Ovary (tissue), 9 donors: Measurements from ENCODE around the gene KLK15. TPM values are rescaled to one million over a fixed set of nuclear protein-coding genes. Genes with fewer than 3 reads are reported as not detected.

Source experiments
- DNase-seq, 5 donors: peaks; one replicate each; pipeline ENCODE4 v3.0.0-alpha.2; 2019 to 2020
- H3K27ac ChIP-seq, 2 donors: fragments of 200-600 bp; one replicate each; pipeline versions ENCODE4 v1.5.1 to v1.8.0; 2019 to 2022
- H3K27me3 ChIP-seq: fragments of 200-600 bp; one replicate; pipeline ENCODE4 v1.8.0; 2022
- H3K36me3 ChIP-seq: fragments of 200-600 bp; sonication (generic); one replicate; pipeline ENCODE4 v1.5.1; 2019
- H3K4me1 ChIP-seq: one replicate; pipeline ENCODE4 v1.8.1; 2013; ENCODE audit warnings: mild to moderate bottlenecking, moderate library complexity; ENCODE audit not compliant: insufficient read depth
- H3K4me3 ChIP-seq: fragments of 200-600 bp; sonication (generic); one replicate; pipeline ENCODE4 v1.5.1; 2017
- H3K9me3 ChIP-seq, 2 donors: fragments of 200-600 bp in 1 of 2; sonication (generic) in 1 of 2; one replicate each; pipeline versions ENCODE4 v1.5.1 to v1.8.1; 2013 to 2019; ENCODE audit warnings: mild to moderate bottlenecking in 1 of 2, moderate library complexity in 1 of 2
- CTCF ChIP-seq, 3 donors: fragments of 450-650 bp in 2 of 3; fragments of 200-600 bp in 1 of 3; IDR thresholded peaks; one replicate each; pipeline versions ENCODE4 v1.5.1 to v1.8.0; 2016 to 2022; ENCODE audit warnings: antibody characterized with exemption in 3 of 3, mild to moderate bottlenecking in 1 of 3
- EP300 ChIP-seq: sonication (generic); formaldehyde crosslinking; IDR thresholded peaks from one replicate; pipeline ENCODE4 v1.6.1; 2017; ENCODE audit warnings: antibody characterized with exemption
- POLR2A ChIP-seq: fragments of 450-650 bp; IDR thresholded peaks from one replicate; pipeline ENCODE4 v1.6.1; 2017; ENCODE audit warnings: antibody characterized with exemption, mild to moderate bottlenecking, moderate library complexity
- WGBS, 3 donors: extraction: QIAGEN DNeasy Blood & Tissue Kit in 1 of 3; methylation state at CpG; one replicate each; pipeline versions ENCODE4 v1.1.5 to v1.1.7; 2013 to 2017; 5-methylcytosine and 5-hydroxymethylcytosine counted together
- intact Hi-C, 4 donors: fragments of 100-400 bp; cut with DNase I; formaldehyde crosslinking; loops; one replicate each; pipeline versions ENCODE4 v1.11.0 to v1.15.1; 2022 to 2023
- polyA plus RNA-seq, 2 donors: library from polyadenylated mRNA; stranded (reverse); fragments of 200-250 nt in 1 of 2; fragments of 350-450 nt in 1 of 2; fragmentation: Illumina TruSeq in 1 of 2; extraction: RNeasy Lipid Tissue Mini Kit (QIAGEN cat#74804) in 1 of 2; gene quantifications; one replicate each; pipeline ENCODE4 v1.2.3, GENCODE V29; 2013 to 2014
- total RNA-seq, 7 donors: library from RNA; depleted of rRNA in 2 of 7; stranded (reverse); fragments of >200 nt in 2 of 7; fragmentation: NEBNext Ultra II Directional in 3 of 7; extraction: Animal tissue kit (Norgen Biotek cat#: 25700) in 3 of 7; gene quantifications; one replicate each; pipeline versions ENCODE4 v1.1.0 to v1.2.4, GENCODE V29; 2016 to 2023
- donor health status: DM: no; HTN: no; CAD: no; lungs with moderate emphysema.
- donor health status: DM: no; HTN: no; CAD: no.
- donor health status: Bipolar disorder and iron deficiency.
- donor health status: DM: yes; HTN: yes; CAD: no.
- donor health status: DM: no; HTN: no; CAD: no.
- donor health status: DM: yes; HTN: yes; CAD: no.

KLK15 gene
- total and polyA plus RNA-seq, 9 donors, result not detected

GRCh38 chr19:50843205-50843604 lies 9.8 kb upstream of the KLK15 start:
- no peak for DNase-seq
- H3K27me3 ChIP-seq, result no peaks in the 10 kb centered on the region
- 91 to 95% (median 95%) methylated on average over 2 of the region's 2 CpGs for WGBS, 3 donors
- H3K27ac ChIP-seq, result no peak overlapping the region
- H3K36me3 ChIP-seq, result no peaks in the 10 kb centered on the region
- no peak overlapping the region for H3K4me3 ChIP-seq
- intact Hi-C loops, result no loop called here
- H3K9me3 ChIP-seq, result peaks cover 0 to 5% of the 10 kb centered on the region in 2 donors
- TF ChIP-seq CTCF (IDR thresholded peaks at IDR 0.05) (no peak), EP300 (no peak), POLR2A (no peak)
- no peaks in the 10 kb centered on the region for H3K4me1 ChIP-seq

- Histone ChIP-seq H3K4me1 (no peaks in the 10 kb centered on the region), H3K9me3 (peaks cover 0 to 5% of the 10 kb centered on the region in 2 donors), H3K27ac (no peak overlapping the region), H3K27me3 (no peaks in the 10 kb centered on the region), H3K36me3 (no peaks in the 10 kb centered on the region), H3K4me3 (no peak overlapping the region)
- TF ChIP-seq EP300 (no peak), CTCF (IDR thresholded peaks at IDR 0.05) (no peak), POLR2A (no peak)
- intact Hi-C loops, result no loop called here
- 78 to 87% (median 82%) methylated on average over 6 of the region's 6 CpGs for WGBS, 3 donors
- DNase-seq, result no peak
Measured at GRCh38 chr19:50842130-50842529, 8.8 kb upstream of the KLK15 start.

- no peaks in the 10 kb centered on the region for H3K27me3 ChIP-seq
- no peaks in the 10 kb centered on the region for H3K4me1 ChIP-seq
- peaks cover 0 to 5% of the 10 kb centered on the region in 2 donors for H3K9me3 ChIP-seq
- DNase-seq, result no peak
- no peak overlapping the region for H3K4me3 ChIP-seq
- WGBS, 3 donors, result 67 to 74% (median 71%) methylated on average over 10 of the region's 10 CpGs
- H3K27ac ChIP-seq, result no peak overlapping the region
- TF ChIP-seq CTCF (IDR thresholded peaks at IDR 0.05) (no peak), EP300 (no peak), POLR2A (no peak)
- intact Hi-C loops, result no loop called here
- H3K36me3 ChIP-seq, result no peaks in the 10 kb centered on the region
Measured at GRCh38 chr19:50839712-50840655, 6.6 kb upstream of the KLK15 start.

GRCh38 chr19:50838239-50838638 lies 4.9 kb upstream of the KLK15 start:
- H3K27ac ChIP-seq, result no peak overlapping the region
- H3K4me1 ChIP-seq, result no peaks in the 10 kb centered on the region
- no peaks in the 10 kb centered on the region for H3K36me3 ChIP-seq
- no peak overlapping the region for H3K4me3 ChIP-seq
- 9 to 14% (median 12%) methylated on average over 6 of the region's 6 CpGs for WGBS, 3 donors
- TF ChIP-seq CTCF (IDR thresholded peaks at IDR 0.05) (no peak), POLR2A (no peak), EP300 (no peak)
- no peaks in the 10 kb centered on the region for H3K27me3 ChIP-seq
- H3K9me3 ChIP-seq, result peaks cover 0 to 5% of the 10 kb centered on the region in 2 donors
- no peak for DNase-seq
- intact Hi-C loops, result no loop called here
